Measurements from ENCODE around the gene NOTCH1. TPM values are rescaled to one million over a fixed set of nuclear protein-coding genes. Genes with fewer than 3 reads are reported as not detected.

Gene NOTCH1
- total and polyA plus RNA-seq, 2 of the 13 experiments (the other 11 are each of a cell fraction or from before 2014, with no cell fraction given): 0.09 to 0.35 TPM

DNA sequence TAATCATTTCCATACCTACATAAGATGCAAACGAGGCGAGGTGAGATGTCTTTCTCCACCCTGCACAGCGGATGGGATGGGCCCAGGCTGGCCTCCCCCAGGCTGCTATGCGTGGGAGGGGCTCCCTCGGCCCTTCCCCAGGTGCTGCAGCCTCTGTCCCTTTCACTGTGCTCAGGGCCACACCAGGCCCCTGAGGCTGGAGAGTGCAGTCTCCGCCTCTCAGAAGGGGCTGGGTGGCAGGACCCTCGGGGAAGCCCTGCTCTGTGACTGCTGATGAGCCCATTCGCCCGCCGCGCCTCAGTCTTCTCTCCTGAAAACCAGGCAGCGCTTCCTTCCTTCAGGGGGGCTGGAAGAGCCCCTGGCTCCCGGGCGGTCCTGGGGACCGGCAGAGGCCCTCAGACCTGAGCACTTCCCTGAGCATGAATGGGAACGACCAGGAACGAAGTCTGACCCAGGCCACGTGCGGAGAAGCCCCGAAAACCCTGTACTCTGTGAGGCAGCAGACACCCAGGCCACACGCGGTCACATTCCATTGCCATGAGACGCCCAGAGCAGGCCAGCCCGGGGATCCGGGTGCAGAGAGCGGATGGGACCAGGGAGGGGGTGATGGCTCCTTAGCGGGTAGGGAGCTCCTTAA, 21.9 kb upstream of the NOTCH1 start (continued):
- 0 out of 2 replicates have a peak, but pooled peaks have one; percentile 45 for TF ChIP-seq KMT2B (CRISPR knock-in tag; IDR thresholded peaks at IDR 0.05)
- TF ChIP-seq ZNF34 (CRISPR knock-in tag; IDR thresholded peaks at IDR 0.05; ENCODE audit: borderline replicate concordance): no peak
- TF ChIP-seq ZKSCAN8 (CRISPR knock-in tag; IDR thresholded peaks at IDR 0.05; ENCODE audit: borderline replicate concordance): 0 out of 2 replicates have a peak, but pooled peaks have one; percentile 33
- no peak for TF ChIP-seq ZNF775 (CRISPR knock-in tag; IDR thresholded peaks at IDR 0.05; ENCODE audit: borderline replicate concordance)
- TF ChIP-seq FOXP1 (IDR thresholded peaks at IDR 0.05): no peak
- no peak for TF ChIP-seq FOXP1 (CRISPR knock-in tag; IDR thresholded peaks at IDR 0.05)
- peak; percentile 21; the same call in 1 of the 2 replicates for TF ChIP-seq UBTF (CRISPR knock-in tag; IDR thresholded peaks at IDR 0.05)
- TF ChIP-seq SRSF4 (IDR thresholded peaks at IDR 0.05; ENCODE audit: low read depth, low read length, poor library complexity, severe bottlenecking): no peak
- no peak for TF ChIP-seq THRA (CRISPR knock-in tag; IDR thresholded peaks at IDR 0.05; ENCODE audit: borderline replicate concordance)
- TF ChIP-seq ISL2 (CRISPR knock-in tag; IDR thresholded peaks at IDR 0.05): no peak
- no peak for TF ChIP-seq DMTF1 (CRISPR knock-in tag; IDR thresholded peaks at IDR 0.05)
- TF ChIP-seq ZNF607 (CRISPR knock-in tag; IDR thresholded peaks at IDR 0.05; ENCODE audit: borderline replicate concordance): peak; percentile 74; the same call in 1 of the 2 replicates
- TF ChIP-seq SNAPC4 (CRISPR knock-in tag; IDR thresholded peaks at IDR 0.05): no peak
- peak; percentile 35; the same call in 1 of the 2 replicates for TF ChIP-seq GATAD1 (CRISPR knock-in tag; IDR thresholded peaks at IDR 0.05)
- 0 out of 2 replicates have a peak, but pooled peaks have one; percentile 28 for TF ChIP-seq ZC3H13 (CRISPR knock-in tag; IDR thresholded peaks at IDR 0.05)
- no peak for TF ChIP-seq YY1 (IDR thresholded peaks at IDR 0.05; ENCODE audit: insufficient read depth, insufficient replicate concordance, low read depth, low read length)
- TF ChIP-seq CREB1 (IDR thresholded peaks at IDR 0.05): no peak
- no peak for TF ChIP-seq CREB1 (CRISPR knock-in tag; IDR thresholded peaks at IDR 0.05)
- no peak for TF ChIP-seq SOX6 (IDR thresholded peaks at IDR 0.05)
- peak; percentile 39 for TF ChIP-seq SOX6 (CRISPR knock-in tag; IDR thresholded peaks at IDR 0.05)
